HL-60 (cell line): ENCODE data around the gene SPATA46.

ENCODE experiments used
- DNase-seq, 2 experiments: peaks; one replicate each; pipeline ENCODE4 v3.0.0-alpha.2; 2010 to 2020; ENCODE audit warnings: low read depth in 1 of 2, low spot score in 1 of 2
- H3K27ac ChIP-seq: fragments of 250-450 bp; sonication (Bioruptor Pico); replicated peaks from 2 replicates; pipeline ENCODE4 v1.5.1; 2020; ENCODE audit warnings: mild to moderate bottlenecking, moderate library complexity
- H3K27me3 ChIP-seq: fragments of 250-450 bp; sonication (Bioruptor Pico); 2 replicates; pipeline ENCODE4 v1.5.1; 2021; ENCODE audit warnings: mild to moderate bottlenecking, moderate library complexity; ENCODE audit not compliant: insufficient read depth, poor library complexity, severe bottlenecking
- H3K4me3 ChIP-seq: replicated peaks from 2 replicates; pipeline ENCODE4 v1.5.1; 2011; ENCODE audit warnings: mild to moderate bottlenecking, control low read depth, low read length; ENCODE audit not compliant: insufficient read depth
- GABPA ChIP-seq: IDR thresholded peaks from 2 replicates; pipeline ENCODE4 v1.6.1; 2012; ENCODE audit warnings: low read depth
- POLR2AphosphoS5 ChIP-seq: IDR thresholded peaks from 2 replicates; pipeline ENCODE4 v1.6.1; 2012; ENCODE audit warnings: low read depth
- REST ChIP-seq: IDR thresholded peaks from 2 replicates; pipeline ENCODE4 v1.6.1; 2012; ENCODE audit warnings: low read depth; ENCODE audit not compliant: insufficient replicate concordance
- SPI1 ChIP-seq: IDR thresholded peaks from 2 replicates; pipeline ENCODE4 v1.6.1; 2012; ENCODE audit warnings: low read depth, mild to moderate bottlenecking, borderline replicate concordance
- TF ChIP-seq, protein P1 (sequence below): IDR thresholded peaks from one replicate; pipeline ENCODE4 v1.5.1; 2011; ENCODE audit warnings: low read length, control low read depth, inconsistent platforms; ENCODE audit not compliant: insufficient read depth

Gene SPATA46

GRCh38 chr1:162327788-162328165, 48.9 kb downstream of the SPATA46 start:
- DNase-seq, result peak; percentile 42 to 80
- no peak overlapping the region for H3K4me3 ChIP-seq
- H3K27ac ChIP-seq, result peak overlapping the region; percentile 61
- TF ChIP-seq POLR2AphosphoS5 (no peak), GABPA (no peak), REST (no peak), SPI1 (no peak)
- TF ChIP-seq, protein P1, sequence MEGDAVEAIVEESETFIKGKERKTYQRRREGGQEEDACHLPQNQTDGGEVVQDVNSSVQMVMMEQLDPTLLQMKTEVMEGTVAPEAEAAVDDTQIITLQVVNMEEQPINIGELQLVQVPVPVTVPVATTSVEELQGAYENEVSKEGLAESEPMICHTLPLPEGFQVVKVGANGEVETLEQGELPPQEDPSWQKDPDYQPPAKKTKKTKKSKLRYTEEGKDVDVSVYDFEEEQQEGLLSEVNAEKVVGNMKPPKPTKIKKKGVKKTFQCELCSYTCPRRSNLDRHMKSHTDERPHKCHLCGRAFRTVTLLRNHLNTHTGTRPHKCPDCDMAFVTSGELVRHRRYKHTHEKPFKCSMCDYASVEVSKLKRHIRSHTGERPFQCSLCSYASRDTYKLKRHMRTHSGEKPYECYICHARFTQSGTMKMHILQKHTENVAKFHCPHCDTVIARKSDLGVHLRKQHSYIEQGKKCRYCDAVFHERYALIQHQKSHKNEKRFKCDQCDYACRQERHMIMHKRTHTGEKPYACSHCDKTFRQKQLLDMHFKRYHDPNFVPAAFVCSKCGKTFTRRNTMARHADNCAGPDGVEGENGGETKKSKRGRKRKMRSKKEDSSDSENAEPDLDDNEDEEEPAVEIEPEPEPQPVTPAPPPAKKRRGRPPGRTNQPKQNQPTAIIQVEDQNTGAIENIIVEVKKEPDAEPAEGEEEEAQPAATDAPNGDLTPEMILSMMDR, result no peak
- H3K27me3 ChIP-seq, result no peaks in the 10 kb centered on the region

- H3K4me3 ChIP-seq, result no peak overlapping the region
- H3K27me3 ChIP-seq, result no peaks in the 10 kb centered on the region
- peak overlapping the region; percentile 61 for H3K27ac ChIP-seq
- DNase-seq, result peak; percentile 62 to 69
- no peak for TF ChIP-seq REST
- no peak for TF ChIP-seq GABPA
- TF ChIP-seq, protein P1, result no peak
- no peak for TF ChIP-seq SPI1
- TF ChIP-seq POLR2AphosphoS5, result no peak
Observed at GRCh38 chr1:162327144-162327787, 49.4 kb downstream of the SPATA46 start.

DNA sequence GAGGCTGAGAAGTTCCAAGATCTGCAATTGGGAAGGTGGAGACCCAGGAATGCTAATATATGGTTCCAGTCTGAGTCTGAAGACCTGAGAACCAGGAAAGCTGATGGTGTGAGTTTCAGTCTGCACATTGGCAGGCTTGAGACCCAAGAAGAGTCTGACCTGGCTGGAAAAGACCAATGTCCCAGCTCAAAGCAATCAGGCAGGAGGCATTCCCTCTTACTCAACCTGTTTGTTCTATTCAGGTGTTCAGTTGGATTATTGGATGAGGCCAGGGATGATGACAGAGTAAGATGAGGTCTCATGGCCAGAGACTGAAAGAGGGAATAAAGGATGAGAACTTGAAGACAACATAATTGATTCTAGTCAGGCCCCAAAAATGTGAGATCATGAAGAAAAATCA, 50.1 kb downstream of the SPATA46 start:
- peak overlapping the region; percentile 61 for H3K27ac ChIP-seq
- DNase-seq, result no peak
- no peaks in the 10 kb centered on the region for H3K27me3 ChIP-seq
- TF ChIP-seq GABPA (no peak), POLR2AphosphoS5 (no peak), SPI1 (no peak), REST (no peak)
- TF ChIP-seq, protein P1, result no peak
- no peak overlapping the region for H3K4me3 ChIP-seq
